Esophagus (tissue), 2 donors: ENCODE data around the gene LZTS3. TPM values are rescaled to one million over a fixed set of nuclear protein-coding genes. Genes with fewer than 3 reads are reported as not detected.
"Not testable (repeated sequence)": the region's sequence is repeated elsewhere in the genome, so short reads cannot be mapped to it uniquely, and the experiment has no call there.

Experiments
- H3K27ac ChIP-seq, 2 donors: one replicate each; pipeline ENCODE4 v1.5.1; 2013; ENCODE audit warnings: low read depth in 2 of 2, mild to moderate bottlenecking in 2 of 2, inconsistent platforms in 1 of 2, low read length in 1 of 2, moderate library complexity in 1 of 2
- H3K27me3 ChIP-seq, 2 donors: one replicate each; pipeline ENCODE4 v1.6.1; 2013; ENCODE audit warnings: low read length in 2 of 2, control low read depth in 1 of 2, mild to moderate bottlenecking in 1 of 2; ENCODE audit not compliant: insufficient read depth in 2 of 2, control insufficient read depth in 1 of 2
- H3K36me3 ChIP-seq, 2 donors: one replicate each; pipeline ENCODE4 v1.6.1; 2013; ENCODE audit warnings: low read length in 1 of 2; ENCODE audit not compliant: control insufficient read depth in 2 of 2, insufficient read depth in 2 of 2
- H3K4me1 ChIP-seq, 2 donors: one replicate each; pipeline ENCODE4 v1.6.1; 2013; ENCODE audit warnings: low read length in 1 of 2; ENCODE audit not compliant: control insufficient read depth in 2 of 2, insufficient read depth in 2 of 2
- H3K4me3 ChIP-seq, 2 donors: one replicate each; pipeline ENCODE4 v1.5.1; 2013; ENCODE audit warnings: low read length in 2 of 2, mild to moderate bottlenecking in 2 of 2, low read depth in 1 of 2, moderate library complexity in 1 of 2
- H3K9me3 ChIP-seq, 2 donors: one replicate each; pipeline ENCODE4 v1.6.1; 2013; ENCODE audit warnings: mild to moderate bottlenecking in 2 of 2, low read depth in 1 of 2, low read length in 1 of 2, moderate library complexity in 1 of 2; ENCODE audit not compliant: control insufficient read depth in 2 of 2, insufficient read depth in 1 of 2
- WGBS, 2 donors: extraction: QIAGEN DNeasy Blood & Tissue Kit; methylation state at CpG; one replicate each; pipeline ENCODE4 v1.1.7; 2013; 5-methylcytosine and 5-hydroxymethylcytosine counted together
- polyA plus RNA-seq, 2 donors: library from polyadenylated mRNA; stranded (reverse); fragments of 200-250 nt; gene quantifications; one replicate each; pipeline ENCODE4 v1.2.3, GENCODE V29; 2013
- donor health status: healthy with polysubstance abuse.
- donor health status: Bipolar disorder and iron deficiency.

LZTS3 gene
- polyA plus RNA-seq, 2 donors, result 1.8 TPM

GRCh38 chr20:3162080-3162611, 11.2 kb downstream of the LZTS3 start:
- peaks cover 3 to 7% of the 10 kb centered on the region in 2 donors for H3K4me1 ChIP-seq
- H3K27ac ChIP-seq, result no peak overlapping the region
- no peak overlapping the region for H3K4me3 ChIP-seq
- no peaks in the 10 kb centered on the region for H3K27me3 ChIP-seq
- 42 to 55% methylated on average over 11 of the region's 11 CpGs for WGBS, 2 donors
- no peaks in the 10 kb centered on the region for H3K36me3 ChIP-seq
- no peaks in the 10 kb centered on the region for H3K9me3 ChIP-seq

- H3K9me3 ChIP-seq, result no peaks in the 10 kb centered on the region
- peaks cover 3 to 9% of the 10 kb centered on the region in 2 donors for H3K4me1 ChIP-seq
- no peaks in the 10 kb centered on the region for H3K36me3 ChIP-seq
- no peaks in the 10 kb centered on the region for H3K27me3 ChIP-seq
- no peak overlapping the region for H3K27ac ChIP-seq
- no peak overlapping the region for H3K4me3 ChIP-seq
- WGBS, 2 donors, result 75 to 76% methylated on average over 5 of the region's 5 CpGs
Observed at GRCh38 chr20:3161316-3162079, 11.9 kb downstream of the LZTS3 start.

GRCh38 chr20:3160418-3160817, 12.9 kb downstream of the LZTS3 start:
- Histone ChIP-seq H3K27ac (no peak overlapping the region), H3K4me3 (no peak overlapping the region), H3K27me3 (no peaks in the 10 kb centered on the region), H3K9me3 (no peaks in the 10 kb centered on the region), H3K36me3 (no peaks in the 10 kb centered on the region), H3K4me1 (peaks cover 7 to 9% of the 10 kb centered on the region in 2 donors)
- whole genome bisulfite sequencing, 2 donors, result 91% methylated on average over 6 of the region's 6 CpGs

- H3K9me3 ChIP-seq, result no peaks in the 10 kb centered on the region
- H3K4me3 ChIP-seq, result peak overlapping the region; percentile 93 to 100
- peaks cover 4 to 7% of the 10 kb centered on the region in 2 donors for H3K4me1 ChIP-seq
- H3K27me3 ChIP-seq, result no peaks in the 10 kb centered on the region
- peak overlapping the region; percentile 83 to 84 for H3K27ac ChIP-seq
- 1 to 2% methylated on average over 10 of the region's 10 CpGs for WGBS, 2 donors
- no peaks in the 10 kb centered on the region for H3K36me3 ChIP-seq
Observed at GRCh38 chr20:3158968-3159431, 14.3 kb downstream of the LZTS3 start.

- peak overlapping the region in 1 of 2 donors; percentile 14 for H3K4me3 ChIP-seq
- no peaks in the 10 kb centered on the region for H3K27me3 ChIP-seq
- H3K9me3 ChIP-seq, result no peaks in the 10 kb centered on the region
- WGBS, 2 donors, result 72 to 73% methylated on average over 11 of the region's 11 CpGs
- no peak overlapping the region for H3K27ac ChIP-seq
- H3K4me1 ChIP-seq, result peaks cover 4 to 7% of the 10 kb centered on the region in 2 donors
- no peaks in the 10 kb centered on the region for H3K36me3 ChIP-seq
Observed at GRCh38 chr20:3157817-3158216, 15.5 kb downstream of the LZTS3 start.

GRCh38 chr20:3156811-3157619, 16.3 kb downstream of the LZTS3 start:
- no peaks in the 10 kb centered on the region for H3K27me3 ChIP-seq
- H3K4me1 ChIP-seq, result peaks cover 4 to 7% of the 10 kb centered on the region in 2 donors
- H3K4me3 ChIP-seq, result no peak overlapping the region
- 44 to 46% methylated on average over 8 of the region's 8 CpGs for WGBS, 2 donors
- H3K27ac ChIP-seq, result peak overlapping the region; percentile 27 to 60
- no peaks in the 10 kb centered on the region for H3K36me3 ChIP-seq
- H3K9me3 ChIP-seq, result no peaks in the 10 kb centered on the region

GRCh38 chr20:3152057-3152644, 21.2 kb downstream of the LZTS3 start:
- WGBS, 2 donors, result 82 to 86% methylated on average over 10 of the region's 10 CpGs
- H3K9me3 ChIP-seq, H3K27me3 ChIP-seq, H3K4me3 ChIP-seq, H3K27ac ChIP-seq, H3K4me1 ChIP-seq: not testable (repeated sequence)
- peaks cover 2 to 16% of the 10 kb centered on the region in 2 donors for H3K36me3 ChIP-seq

- Histone ChIP-seq H3K27ac (no peak overlapping the region), H3K36me3 (peaks cover 9 to 21% of the 10 kb centered on the region in 2 donors), H3K4me1 (peaks cover 0 to 5% of the 10 kb centered on the region in 2 donors), H3K9me3 (no peaks in the 10 kb centered on the region), H3K27me3 (no peaks in the 10 kb centered on the region), H3K4me3 (no peak overlapping the region)
Observed at GRCh38 chr20:3150908-3151307, 22.4 kb downstream of the LZTS3 start.

- H3K27ac ChIP-seq, result no peak overlapping the region
- no peaks in the 10 kb centered on the region for H3K27me3 ChIP-seq
- peaks cover 9 to 21% of the 10 kb centered on the region in 2 donors for H3K36me3 ChIP-seq
- peaks cover 0 to 3% of the 10 kb centered on the region in 2 donors for H3K4me1 ChIP-seq
- WGBS, 2 donors, result 86 to 89% methylated on average over 10 of the region's 10 CpGs
- no peaks in the 10 kb centered on the region for H3K9me3 ChIP-seq
- no peak overlapping the region for H3K4me3 ChIP-seq
Observed at GRCh38 chr20:3146732-3147341, 26.5 kb downstream of the LZTS3 start.
